ENCODE measurements around the gene NRG3.

GRCh38 chr10:82335831-82336230 is 460.8 kb downstream of the NRG3 start:
- TF ChIP-seq, protein P1, sequence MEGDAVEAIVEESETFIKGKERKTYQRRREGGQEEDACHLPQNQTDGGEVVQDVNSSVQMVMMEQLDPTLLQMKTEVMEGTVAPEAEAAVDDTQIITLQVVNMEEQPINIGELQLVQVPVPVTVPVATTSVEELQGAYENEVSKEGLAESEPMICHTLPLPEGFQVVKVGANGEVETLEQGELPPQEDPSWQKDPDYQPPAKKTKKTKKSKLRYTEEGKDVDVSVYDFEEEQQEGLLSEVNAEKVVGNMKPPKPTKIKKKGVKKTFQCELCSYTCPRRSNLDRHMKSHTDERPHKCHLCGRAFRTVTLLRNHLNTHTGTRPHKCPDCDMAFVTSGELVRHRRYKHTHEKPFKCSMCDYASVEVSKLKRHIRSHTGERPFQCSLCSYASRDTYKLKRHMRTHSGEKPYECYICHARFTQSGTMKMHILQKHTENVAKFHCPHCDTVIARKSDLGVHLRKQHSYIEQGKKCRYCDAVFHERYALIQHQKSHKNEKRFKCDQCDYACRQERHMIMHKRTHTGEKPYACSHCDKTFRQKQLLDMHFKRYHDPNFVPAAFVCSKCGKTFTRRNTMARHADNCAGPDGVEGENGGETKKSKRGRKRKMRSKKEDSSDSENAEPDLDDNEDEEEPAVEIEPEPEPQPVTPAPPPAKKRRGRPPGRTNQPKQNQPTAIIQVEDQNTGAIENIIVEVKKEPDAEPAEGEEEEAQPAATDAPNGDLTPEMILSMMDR (IDR thresholded peaks at IDR 0.05) = no peak
- no peak for TF ChIP-seq POLR2A (IDR thresholded peaks at IDR 0.05)
